ENCODE results near the gene CACNA1G. TPM values are rescaled to one million over a fixed set of nuclear protein-coding genes. Genes with fewer than 3 reads are reported as not detected.

Gene CACNA1G
- total and polyA plus RNA-seq, 2 experiments from 2014 or later, result 0.06 to 0.97 TPM

GRCh38 chr17:50583641-50584040 lies 23.1 kb downstream of the CACNA1G start:
- H4K20me1 ChIP-seq (ENCODE audit: insufficient read depth), result no peaks in the 10 kb centered on the region
- no peak overlapping the region for H2AFZ ChIP-seq
- TF ChIP-seq EZH2phosphoT487 (IDR thresholded peaks at IDR 0.05; ENCODE audit: insufficient read depth, low read depth) (no peak), EZH2 (IDR thresholded peaks at IDR 0.05; ENCODE audit: insufficient read depth, poor library complexity, severe bottlenecking) (no peak)
- H3K79me2 ChIP-seq (ENCODE audit: insufficient read depth), result no peaks in the 10 kb centered on the region
- DNase-seq, result no peak
- in situ Hi-C loops (cut with MboI), result loop anchor here (25.0 kb wide), 1 partner anchor 96 kb away; the partner anchor contains the start of gene RSAD1
- no peak overlapping the region for H3K4me2 ChIP-seq (ENCODE audit: unreplicated experiment)
- H3K9ac ChIP-seq, result no peak overlapping the region
- no peak overlapping the region for H3K4me3 ChIP-seq
- H3K9me3 ChIP-seq (ENCODE audit: low read depth), result no peaks in the 10 kb centered on the region
- no peaks in the 10 kb centered on the region for H3K27me3 ChIP-seq (replicated peaks; ENCODE audit: insufficient read depth)
- 86 to 91% methylated on average over 5 to 7 of the region's 7 CpGs for WGBS, 2 experiments (ENCODE audit: low coverage in 1 of 2, low lambda C conversion rate in 2 of 2, missing lambda C conversion rate in 2 of 2)
- no peak overlapping the region for H3K27ac ChIP-seq
- no peaks in the 10 kb centered on the region for H3K36me3 ChIP-seq (ENCODE audit: low read depth)
- H3K9me2 ChIP-seq (ENCODE audit: insufficient read depth), result no peaks in the 10 kb centered on the region
- H3K4me1 ChIP-seq (ENCODE audit: insufficient read depth), result no peaks in the 10 kb centered on the region
- no peaks in the 10 kb centered on the region for H3F3A ChIP-seq (ENCODE audit: insufficient read depth)

GRCh38 chr17:50584116-50584515 lies 23.6 kb downstream of the CACNA1G start:
- DNase-seq, result no peak
- Histone ChIP-seq H4K20me1 (ENCODE audit: insufficient read depth) (no peaks in the 10 kb centered on the region), H3K4me1 (ENCODE audit: insufficient read depth) (no peaks in the 10 kb centered on the region), H3K79me2 (ENCODE audit: insufficient read depth) (no peaks in the 10 kb centered on the region), H3K9me2 (ENCODE audit: insufficient read depth) (no peaks in the 10 kb centered on the region), H2AFZ (no peak overlapping the region), H3F3A (ENCODE audit: insufficient read depth) (no peaks in the 10 kb centered on the region), H3K27ac (no peak overlapping the region), H3K9ac (no peak overlapping the region), H3K9me3 (ENCODE audit: low read depth) (no peaks in the 10 kb centered on the region), H3K4me3 (no peak overlapping the region), H3K4me2 (ENCODE audit: unreplicated experiment) (no peak overlapping the region), H3K36me3 (ENCODE audit: low read depth) (no peaks in the 10 kb centered on the region), H3K27me3 (replicated peaks; ENCODE audit: insufficient read depth) (no peaks in the 10 kb centered on the region)
- WGBS, 2 experiments (ENCODE audit: low coverage in 1 of 2, low lambda C conversion rate in 2 of 2, missing lambda C conversion rate in 2 of 2), result 69 to 74% methylated on average over 4 of the region's 4 CpGs
- no peak for TF ChIP-seq EZH2 (IDR thresholded peaks at IDR 0.05; ENCODE audit: insufficient read depth, poor library complexity, severe bottlenecking)
- TF ChIP-seq EZH2phosphoT487 (IDR thresholded peaks at IDR 0.05; ENCODE audit: insufficient read depth, low read depth), result no peak
- in situ Hi-C loops (cut with MboI), result loop anchor here (25.0 kb wide), 1 partner anchor 97 kb away; the partner anchor contains the start of gene RSAD1

- WGBS, 2 experiments (ENCODE audit: low coverage in 1 of 2, low lambda C conversion rate in 2 of 2, missing lambda C conversion rate in 2 of 2), result 85 to 86% methylated on average over 5 to 6 of the region's 6 CpGs
- Histone ChIP-seq H3K4me3 (no peak overlapping the region), H3K9me3 (ENCODE audit: low read depth) (no peaks in the 10 kb centered on the region), H2AFZ (no peak overlapping the region), H3K27me3 (replicated peaks; ENCODE audit: insufficient read depth) (no peaks in the 10 kb centered on the region), H3K36me3 (ENCODE audit: low read depth) (no peaks in the 10 kb centered on the region), H3K4me2 (ENCODE audit: unreplicated experiment) (no peak overlapping the region), H3F3A (ENCODE audit: insufficient read depth) (no peaks in the 10 kb centered on the region), H3K9me2 (ENCODE audit: insufficient read depth) (no peaks in the 10 kb centered on the region), H4K20me1 (ENCODE audit: insufficient read depth) (no peaks in the 10 kb centered on the region), H3K79me2 (ENCODE audit: insufficient read depth) (no peaks in the 10 kb centered on the region), H3K4me1 (ENCODE audit: insufficient read depth) (no peaks in the 10 kb centered on the region), H3K9ac (no peak overlapping the region), H3K27ac (no peak overlapping the region)
- TF ChIP-seq EZH2phosphoT487 (IDR thresholded peaks at IDR 0.05; ENCODE audit: insufficient read depth, low read depth) (no peak), EZH2 (IDR thresholded peaks at IDR 0.05; ENCODE audit: insufficient read depth, poor library complexity, severe bottlenecking) (no peak)
- no peak for DNase-seq
- in situ Hi-C loops (cut with MboI), result loop anchor here (25.0 kb wide), 1 partner anchor 97 kb away; the partner anchor contains the start of gene RSAD1
Measured at GRCh38 chr17:50584749-50585148, 24.2 kb downstream of the CACNA1G start.

GRCh38 chr17:50585346-50585745 lies 24.8 kb downstream of the CACNA1G start:
- no peaks in the 10 kb centered on the region for H3F3A ChIP-seq (ENCODE audit: insufficient read depth)
- H4K20me1 ChIP-seq (ENCODE audit: insufficient read depth), result no peaks in the 10 kb centered on the region
- no peaks in the 10 kb centered on the region for H3K9me2 ChIP-seq (ENCODE audit: insufficient read depth)
- TF ChIP-seq EZH2 (IDR thresholded peaks at IDR 0.05; ENCODE audit: insufficient read depth, poor library complexity, severe bottlenecking) (no peak), EZH2phosphoT487 (IDR thresholded peaks at IDR 0.05; ENCODE audit: insufficient read depth, low read depth) (no peak)
- H3K9me3 ChIP-seq (ENCODE audit: low read depth), result no peaks in the 10 kb centered on the region
- DNase-seq, result no peak
- no peak overlapping the region for H3K9ac ChIP-seq
- H2AFZ ChIP-seq, result no peak overlapping the region
- WGBS, 2 experiments (ENCODE audit: low coverage in 1 of 2, low lambda C conversion rate in 2 of 2, missing lambda C conversion rate in 2 of 2), result 75 to 90% methylated on average over 3 to 4 of the region's 4 CpGs
- in situ Hi-C loops (cut with MboI), result loop anchor here (25.0 kb wide), 1 partner anchor 98 kb away; the partner anchor contains the start of gene RSAD1
- H3K79me2 ChIP-seq (ENCODE audit: insufficient read depth), result no peaks in the 10 kb centered on the region
- H3K4me2 ChIP-seq (ENCODE audit: unreplicated experiment), result no peak overlapping the region
- H3K27me3 ChIP-seq (replicated peaks; ENCODE audit: insufficient read depth), result no peaks in the 10 kb centered on the region
- no peak overlapping the region for H3K27ac ChIP-seq
- H3K4me1 ChIP-seq (ENCODE audit: insufficient read depth), result no peaks in the 10 kb centered on the region
- no peaks in the 10 kb centered on the region for H3K36me3 ChIP-seq (ENCODE audit: low read depth)
- no peak overlapping the region for H3K4me3 ChIP-seq
